HEK293T (cell line): ENCODE measurements around the gene DHX58.
A peak's percentile ranks its signal among the peaks of the same experiment; 100 is the strongest.

Experiments used
- CTCF ChIA-PET: fragments of 350-600 bp; formaldehyde crosslinking; extraction: SDS; loops from one replicate; lab custom pipeline; 2021; ENCODE audit warnings: antibody characterized with exemption, inconsistent platforms; lab: Yijun Ruan, JAX
- POLR2A ChIA-PET: fragments of 350-600 bp; formaldehyde crosslinking; extraction: SDS; loops from one replicate; lab custom pipeline; 2020; ENCODE audit warnings: antibody characterized with exemption, inconsistent platforms; lab: Yijun Ruan, JAX
- DNase-seq: peaks from one replicate; pipeline ENCODE4 v3.0.0; 2012; ENCODE audit warnings: mixed read lengths; ENCODE audit errors: extremely low spot score
- ARNT ChIP-seq: fragments of 450-650 bp; IDR thresholded peaks from 2 replicates; pipeline ENCODE4 v1.6.1; 2017; ENCODE audit warnings: mild to moderate bottlenecking
- BHLHE40 ChIP-seq: fragments of 450-650 bp; IDR thresholded peaks from 2 replicates; pipeline ENCODE4 v1.6.1; 2016; ENCODE audit warnings: mild to moderate bottlenecking, moderate library complexity, borderline replicate concordance
- CTBP1 ChIP-seq: fragments of 450-650 bp; IDR thresholded peaks from 2 replicates; pipeline ENCODE4 v1.6.1; 2016; ENCODE audit warnings: borderline replicate concordance
- ELF4 ChIP-seq: fragments of 450-650 bp; IDR thresholded peaks from 2 replicates; pipeline ENCODE4 v1.6.1; 2017; ENCODE audit warnings: antibody characterized with exemption
- FOXA1 ChIP-seq: fragments of 450-650 bp; IDR thresholded peaks from 2 replicates; pipeline ENCODE4 v1.6.1; 2016; ENCODE audit warnings: mild to moderate bottlenecking
- FOXK2 ChIP-seq: fragments of 450-650 bp; IDR thresholded peaks from 2 replicates; pipeline ENCODE4 v1.6.1; 2016; ENCODE audit warnings: mild to moderate bottlenecking
- FOXM1 ChIP-seq: fragments of 450-650 bp; IDR thresholded peaks from 2 replicates; pipeline ENCODE4 v1.6.1; 2017; ENCODE audit warnings: mild to moderate bottlenecking, borderline replicate concordance
- HDGF ChIP-seq: fragments of 450-650 bp; IDR thresholded peaks from 2 replicates; pipeline ENCODE4 v1.6.1; 2017; ENCODE audit warnings: antibody characterized with exemption, borderline replicate concordance
- L3MBTL2 ChIP-seq: fragments of 450-650 bp; conservative IDR thresholded peaks from 2 replicates; pipeline ENCODE4 v1.6.1; 2016; ENCODE audit warnings: mild to moderate bottlenecking
- LEF1 ChIP-seq: fragments of 450-650 bp; IDR thresholded peaks from 2 replicates; pipeline ENCODE4 v1.6.1; 2017; ENCODE audit warnings: mild to moderate bottlenecking, borderline replicate concordance
- NFRKB ChIP-seq: fragments of 450-650 bp; IDR thresholded peaks from 2 replicates; pipeline ENCODE4 v1.6.1; 2016; ENCODE audit warnings: mild to moderate bottlenecking, moderate library complexity
- PKNOX1 ChIP-seq: fragments of 450-650 bp; IDR thresholded peaks from 2 replicates; pipeline ENCODE4 v1.6.1; 2016
- SP1 ChIP-seq: fragments of 450-650 bp; IDR thresholded peaks from 2 replicates; pipeline ENCODE4 v1.6.1; 2017
- SUZ12 ChIP-seq: fragments of 450-650 bp; IDR thresholded peaks from 2 replicates; pipeline ENCODE4 v1.6.1; 2016; ENCODE audit warnings: mild to moderate bottlenecking
- TARDBP ChIP-seq: fragments of 450-650 bp; IDR thresholded peaks from 2 replicates; pipeline ENCODE4 v1.6.1; 2016
- ZNF384 ChIP-seq: fragments of 450-650 bp; IDR thresholded peaks from 2 replicates; pipeline ENCODE4 v1.6.1; 2016

Gene DHX58

GRCh38 chr17:42081516-42082129 is 30.9 kb downstream of the DHX58 start:
- ChIA-PET CTCF (no interaction called here), POLR2A (no interaction called here)
- no peak for DNase-seq
- TF ChIP-seq NFRKB (no peak), PKNOX1 (peak; percentile 34; the same call in 1 of the 2 replicates)

- DNase-seq, result no peak
- TF ChIP-seq FOXA1 (no peak), ARNT (no peak), CTBP1 (no peak), LEF1 (no peak), ZNF384 (no peak), TARDBP (no peak), FOXM1 (no peak), BHLHE40 (no peak), PKNOX1 (no peak), SP1 (no peak)
- CTCF ChIA-PET, result interaction anchor here (0.9 to 1.4 kb wide), 2 partner anchors 8 to 54 kb away, joined by 4 read pairs; no protein-coding TSS in a partner anchor
- POLR2A ChIA-PET, result interaction anchor here (0.7 to 1.0 kb wide), 3 partner anchors 22 to 140 kb away, joined by 3 read pairs; partner anchors contain the start of gene NKIRAS2
Measured at GRCh38 chr17:42079541-42079940, 33.0 kb downstream of the DHX58 start.

GRCh38 chr17:42078396-42079043 is 34.0 kb downstream of the DHX58 start:
- ChIA-PET POLR2A (no interaction called here), CTCF (no interaction called here)
- TF ChIP-seq FOXK2, result no peak
- TF ChIP-seq NFRKB, result no peak
- no peak for TF ChIP-seq HDGF
- no peak for TF ChIP-seq ZNF384
- TF ChIP-seq PKNOX1, result no peak
- TF ChIP-seq CTBP1, result no peak
- no peak for TF ChIP-seq LEF1
- TF ChIP-seq ARNT, result no peak
- TF ChIP-seq BHLHE40, result no peak
- no peak for TF ChIP-seq FOXA1
- TF ChIP-seq TARDBP, result no peak
- no peak for TF ChIP-seq L3MBTL2
- TF ChIP-seq ELF4, result no peak
- TF ChIP-seq FOXM1, result no peak
- no peak for TF ChIP-seq SP1
- no peak for TF ChIP-seq SUZ12
- no peak for DNase-seq

GRCh38 chr17:42077755-42078154 is 34.8 kb downstream of the DHX58 start:
- no peak for DNase-seq
- POLR2A ChIA-PET, result interaction anchor here (0.8 kb wide), 1 partner anchor 12 kb away, joined by 3 read pairs; no protein-coding TSS in a partner anchor
- TF ChIP-seq TARDBP (no peak), ARNT (no peak), BHLHE40 (no peak), SP1 (no peak), NFRKB (no peak), ELF4 (no peak), LEF1 (no peak), FOXM1 (no peak), SUZ12 (no peak), FOXA1 (no peak), FOXK2 (no peak), L3MBTL2 (no peak), PKNOX1 (no peak), ZNF384 (no peak), CTBP1 (no peak), HDGF (no peak)
- CTCF ChIA-PET, result no interaction called here

- ChIA-PET POLR2A (interaction anchor here (0.8 kb wide), 1 partner anchor 11 kb away, joined by 3 read pairs; no protein-coding TSS in a partner anchor), CTCF (interaction anchor here (0.6 to 1.2 kb wide), 3 partner anchors 9 to 26 kb away, joined by 3 to 5 read pairs (median 4); no protein-coding TSS in a partner anchor)
- no peak for DNase-seq
- TF ChIP-seq LEF1, result no peak
Measured at GRCh38 chr17:42076797-42077559, 35.5 kb downstream of the DHX58 start.
